AG09319 (cell line): ENCODE results near the gene CADM3.

ENCODE experiments used
- DNase-seq: peaks from one replicate; pipeline ENCODE4 v3.0.0-alpha.2; 2010; ENCODE audit warnings: low read depth; ENCODE audit errors: extremely low read depth
- CTCF ChIP-seq: IDR thresholded peaks from 2 replicates; pipeline ENCODE4 v1.5.1; 2011; ENCODE audit warnings: low read depth, mild to moderate bottlenecking, inconsistent platforms, low read length, moderate library complexity

CADM3 gene

GRCh38 chr1:159218649-159219636, 47.5 kb downstream of the CADM3 start:
- no peak for TF ChIP-seq CTCF
- DNase-seq, result no peak

GRCh38 chr1:159222075-159222865, 50.9 kb downstream of the CADM3 start:
- no peak for TF ChIP-seq CTCF

GRCh38 chr1:159223004-159223403, 51.6 kb downstream of the CADM3 start:
- no peak for DNase-seq
- no peak for TF ChIP-seq CTCF

More at GRCh38 chr1:159222075-159222865, 50.9 kb downstream of the CADM3 start:
- no peak for DNase-seq

- no peak for DNase-seq
- TF ChIP-seq CTCF, result no peak
Observed at GRCh38 chr1:159228554-159228953, 57.1 kb downstream of the CADM3 start.

- no peak for TF ChIP-seq CTCF
- no peak for DNase-seq
Observed at GRCh38 chr1:159229260-159229885, 58.0 kb downstream of the CADM3 start.

- DNase-seq, result no peak
- no peak for TF ChIP-seq CTCF
Observed at GRCh38 chr1:159229896-159230295, 58.5 kb downstream of the CADM3 start.
